ENCODE measurements around the gene HNF4A. TPM values are rescaled to one million over a fixed set of nuclear protein-coding genes. Genes with fewer than 3 reads are reported as not detected.

HNF4A gene
- total and polyA plus RNA-seq, 2 of the 4 experiments (the other 2 are of a cell fraction), result not detected

DNA sequence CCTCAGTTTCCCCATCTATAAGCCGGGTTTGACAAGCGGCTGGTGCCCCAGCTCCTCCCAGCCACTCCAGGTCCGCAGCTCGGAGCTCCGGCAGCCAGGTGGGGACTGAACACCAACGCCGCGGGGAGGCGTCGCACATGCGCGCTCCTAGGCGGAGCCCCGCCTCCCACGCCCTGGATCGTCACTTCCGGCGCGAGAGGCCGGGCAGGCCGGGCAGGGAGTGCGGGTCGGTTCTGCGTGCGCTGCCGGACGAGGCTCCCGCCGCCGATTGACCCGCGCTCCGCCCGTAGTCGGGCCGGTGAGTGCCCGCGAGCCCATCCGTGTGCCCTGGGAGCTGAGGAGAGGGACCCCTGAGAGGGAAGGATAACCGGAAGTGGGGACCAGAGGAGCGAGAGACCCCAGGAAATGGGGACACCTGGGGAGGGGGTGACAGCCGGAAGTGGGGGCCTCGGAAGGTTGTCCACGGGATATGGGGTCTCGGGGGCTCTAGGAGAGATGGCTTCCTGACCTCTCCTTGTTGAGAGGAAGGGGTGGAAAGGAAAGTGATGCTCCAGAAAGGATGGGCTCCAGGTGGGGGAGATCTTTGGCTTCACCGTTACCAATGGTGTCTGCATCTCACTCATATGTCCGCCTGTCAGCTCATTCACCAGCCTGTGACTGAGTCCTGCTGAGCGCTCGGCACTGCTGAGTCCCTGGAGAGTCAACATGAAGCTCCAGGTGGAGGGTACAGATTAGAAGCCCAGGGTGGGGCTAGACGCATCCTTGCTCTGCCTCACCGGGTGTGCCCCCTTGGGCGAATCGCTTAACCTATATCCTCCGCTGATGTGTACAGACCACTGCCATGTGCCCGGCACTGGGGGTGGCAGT is 120.4 kb downstream of the HNF4A start, which contains the start of gene TTPAL:
TTPAL (plus strand) TSS at position 181 of the 867 bp plus-strand sequence. CDS start 4,126 bp downstream, outside the sequence.
- dilution Hi-C loops (cut with HindIII; ENCODE audit: low sequenced_read_pairs, unreplicated experiment) (no loop called here), in situ Hi-C loops (cut with MboI; ENCODE audit: low sequenced_read_pairs) (loop anchor here (10.0 to 25.0 kb wide), 3 partner anchors 139 to 1311 kb away; partner anchors contain the start of genes DNTTIP1, OSER1 and WFDC3), intact Hi-C loops (cut with micrococcal nuclease) (loop anchor here (1.0 kb wide), 1 partner anchor 134 kb away; no protein-coding TSS in a partner anchor)
- H3K18ac ChIP-seq (ENCODE audit: low read depth, low read length), result peak within 1 kb of the TSS; percentile 77
- H2AFZ ChIP-seq (replicated peaks; ENCODE audit: low read length, poor library complexity), result peak within 1 kb of the TSS; percentile 88
- no peak within 1 kb of the TSS; the same call in 2 of the 3 replicates for H2BK15ac ChIP-seq (ENCODE audit: low read depth, low read length)
- H2AK5ac ChIP-seq (ENCODE audit: low read depth, low read length), result peak within 1 kb of the TSS; percentile 92
- H2AK9ac ChIP-seq (replicated peaks; ENCODE audit: low read depth, low read length, poor library complexity), result peak within 1 kb of the TSS; percentile 97
- no peaks in the 10 kb centered on the region; the same call in 1 of the 2 replicates for H4K20me1 ChIP-seq (ENCODE audit: insufficient read depth, low read length)
- peak within 1 kb of the TSS; percentile 92 for H3K9ac ChIP-seq (ENCODE audit: low read depth, low read length)
- H3K9me3 ChIP-seq (ENCODE audit: control insufficient read depth, insufficient read depth, low read length), result no peaks in the 10 kb centered on the region
- H3K56ac ChIP-seq (ENCODE audit: extremely low read depth, insufficient read depth, low read length), result peak within 1 kb of the TSS; percentile 46
- ChIA-PET POLR2A (ENCODE audit: unreplicated experiment) (no interaction called here), CTCF (interaction anchor here (0.6 to 0.7 kb wide), 2 partner anchors 132 to 1564 kb away, joined by 4 to 6 read pairs; no protein-coding TSS in a partner anchor)
- H4K8ac ChIP-seq (ENCODE audit: low read depth in 2 of 2, low read length in 2 of 2), result peak within 1 kb of the TSS; percentile 77 to 97
- H2BK20ac ChIP-seq (ENCODE audit: low read depth, low read length), result peak within 1 kb of the TSS; percentile 10; the same call in 1 of the 2 replicates
- peaks cover 4% of the 10 kb centered on the region; the same call in 1 of the 2 replicates for H3K4me1 ChIP-seq (ENCODE audit: control insufficient read depth, insufficient read depth, low read length)
- H3K79me1 ChIP-seq (ENCODE audit: low read depth in 1 of 2, low read length in 2 of 2), result peaks cover 20 to 43% of the 10 kb centered on the region in 2 experiments
- peak within 1 kb of the TSS; percentile 90 for H3K27ac ChIP-seq (ENCODE audit: insufficient read depth, low read length)
- peak; percentile 97 for ATAC-seq (ENCODE audit: low read depth)
- DNase-seq, result peak; percentile 82
- peaks cover 14% of the 10 kb centered on the region; the same call in 1 of the 2 replicates for H3K9me1 ChIP-seq (ENCODE audit: insufficient read depth, low read length)
- H3K27me3 ChIP-seq (ENCODE audit: control insufficient read depth, insufficient read depth, low read length), result no peaks in the 10 kb centered on the region
- H4K5ac ChIP-seq (ENCODE audit: low read depth, low read length), result peak within 1 kb of the TSS; percentile 91
- 0% methylated on average over 18 of the region's 55 CpGs; no CpG with 5 or more reads in 1 of the 2 experiments for WGBS, 2 experiments (ENCODE audit: extremely low coverage in 2 of 2, insufficient read length in 1 of 2)
- BruUV-seq (replicated peaks), result no TSS peak
- H3K4ac ChIP-seq (ENCODE audit: low read depth, low read length), result peak within 1 kb of the TSS; percentile 92
- peaks cover 11% of the 10 kb centered on the region for H3K36me3 ChIP-seq (ENCODE audit: control insufficient read depth, insufficient read depth, low read length)
- peak within 1 kb of the TSS; percentile 92 for H4K91ac ChIP-seq (ENCODE audit: insufficient read depth, low read depth, low read length)
- H3K4me2 ChIP-seq (ENCODE audit: low read depth, low read length), result peak within 1 kb of the TSS; percentile 97
- H2BK5ac ChIP-seq (ENCODE audit: low read depth, low read length, poor library complexity, severe bottlenecking), result peak within 1 kb of the TSS; percentile 84
- H3K4me3 ChIP-seq (ENCODE audit: insufficient read depth, low read depth, low read length), result peak within 1 kb of the TSS; percentile 87
- peak within 1 kb of the TSS; percentile 53 for H2BK120ac ChIP-seq (ENCODE audit: low read depth, low read length)
- peak within 1 kb of the TSS; percentile 97 for H3K14ac ChIP-seq (replicated peaks; ENCODE audit: low read depth, low read length)
- H3K23ac ChIP-seq (ENCODE audit: low read depth, low read length), result peak within 1 kb of the TSS; percentile 84
- TF ChIP-seq BHLHE40 (IDR thresholded peaks at IDR 0.05; ENCODE audit: low read depth, low read length) (no peak), MAZ (IDR thresholded peaks at IDR 0.05; ENCODE audit: borderline replicate concordance, low read depth, low read length) (peak; percentile 89; the same call in 1 of the 2 replicates), POLR2A (IDR thresholded peaks at IDR 0.05; ENCODE audit: low read depth, low read length) (peak; percentile 96), NFE2L2 (IDR thresholded peaks at IDR 0.05; ENCODE audit: low read depth, low read length) (0 out of 2 replicates have a peak, but pooled peaks have one; percentile 9), CHD1 (IDR thresholded peaks at IDR 0.05; ENCODE audit: low read depth, low read length) (no peak), MAFK (IDR thresholded peaks at IDR 0.05; ENCODE audit: low read depth, low read length) (no peak), RAD21 (IDR thresholded peaks at IDR 0.05; ENCODE audit: low read length) (peak; percentile 34), SMC3 (IDR thresholded peaks at IDR 0.05; ENCODE audit: low read depth, low read length) (peak; percentile 39), RFX5 (IDR thresholded peaks at IDR 0.05; ENCODE audit: low read depth, low read length) (no peak), FOS (IDR thresholded peaks at IDR 0.05; ENCODE audit: low read depth, low read length) (no peak), RCOR1 (IDR thresholded peaks at IDR 0.05; ENCODE audit: insufficient replicate concordance, low read length) (no peak), MXI1 (IDR thresholded peaks at IDR 0.05; ENCODE audit: borderline replicate concordance, low read depth, low read length) (peak; percentile 71; the same call in 1 of the 2 replicates), CEBPB (IDR thresholded peaks at IDR 0.05; ENCODE audit: low read depth, low read length) (no peak)
- TF ChIP-seq, protein P1, sequence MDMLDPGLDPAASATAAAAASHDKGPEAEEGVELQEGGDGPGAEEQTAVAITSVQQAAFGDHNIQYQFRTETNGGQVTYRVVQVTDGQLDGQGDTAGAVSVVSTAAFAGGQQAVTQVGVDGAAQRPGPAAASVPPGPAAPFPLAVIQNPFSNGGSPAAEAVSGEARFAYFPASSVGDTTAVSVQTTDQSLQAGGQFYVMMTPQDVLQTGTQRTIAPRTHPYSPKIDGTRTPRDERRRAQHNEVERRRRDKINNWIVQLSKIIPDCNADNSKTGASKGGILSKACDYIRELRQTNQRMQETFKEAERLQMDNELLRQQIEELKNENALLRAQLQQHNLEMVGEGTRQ (IDR thresholded peaks at IDR 0.05; ENCODE audit: low read depth, low read length), result peak; percentile 9; the same call in 1 of the 2 replicates
- TF ChIP-seq, protein P2, sequence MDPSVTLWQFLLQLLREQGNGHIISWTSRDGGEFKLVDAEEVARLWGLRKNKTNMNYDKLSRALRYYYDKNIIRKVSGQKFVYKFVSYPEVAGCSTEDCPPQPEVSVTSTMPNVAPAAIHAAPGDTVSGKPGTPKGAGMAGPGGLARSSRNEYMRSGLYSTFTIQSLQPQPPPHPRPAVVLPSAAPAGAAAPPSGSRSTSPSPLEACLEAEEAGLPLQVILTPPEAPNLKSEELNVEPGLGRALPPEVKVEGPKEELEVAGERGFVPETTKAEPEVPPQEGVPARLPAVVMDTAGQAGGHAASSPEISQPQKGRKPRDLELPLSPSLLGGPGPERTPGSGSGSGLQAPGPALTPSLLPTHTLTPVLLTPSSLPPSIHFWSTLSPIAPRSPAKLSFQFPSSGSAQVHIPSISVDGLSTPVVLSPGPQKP (IDR thresholded peaks at IDR 0.05; ENCODE audit: borderline replicate concordance, low read depth, low read length), result 0 out of 2 replicates have a peak, but pooled peaks have one; percentile 21
